ENCODE measurements around the gene XYLB.

The XYLB gene

DNA sequence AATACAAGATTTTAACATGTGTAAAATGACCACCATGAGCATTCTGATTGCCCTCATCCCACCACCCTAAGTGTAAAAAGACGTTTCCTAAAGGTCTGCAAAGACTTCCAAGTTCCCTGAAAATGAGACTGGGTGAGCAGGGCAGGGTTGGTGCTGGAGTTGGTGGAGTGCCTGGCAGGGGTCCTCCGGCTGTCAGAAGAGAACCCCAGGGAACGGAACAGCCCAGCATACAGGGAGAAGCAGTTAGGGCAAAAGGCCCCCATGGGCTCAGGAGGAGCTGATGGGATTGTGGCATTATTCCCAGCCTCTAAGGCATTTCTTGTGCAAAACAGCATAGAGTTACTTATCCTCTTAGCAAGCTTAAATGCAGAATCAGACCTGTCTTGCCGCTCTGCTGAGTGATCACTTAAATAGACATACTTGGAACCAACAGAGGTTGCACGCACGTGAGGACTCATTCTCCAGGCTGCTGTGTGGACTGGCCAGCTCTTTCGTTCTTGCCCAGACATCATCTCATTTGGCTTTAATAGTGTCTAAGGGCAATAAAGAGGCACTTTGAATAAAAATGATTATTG, 36.0 kb downstream of the XYLB start:
- Histone ChIP-seq H2BK15ac (ENCODE audit: low read length) (no peak overlapping the region), H4K91ac (ENCODE audit: low read depth, low read length, poor library complexity) (no peak overlapping the region), H3K18ac (ENCODE audit: low read length) (no peak overlapping the region), H3K79me1 (ENCODE audit: low read depth, low read length) (no peaks in the 10 kb centered on the region), H2BK12ac (ENCODE audit: low read length) (no peak overlapping the region), H3K14ac (ENCODE audit: low read length) (no peak overlapping the region), H2BK5ac (ENCODE audit: low read length) (no peak overlapping the region), H3K9me3 (replicated peaks in 1 of 2; ENCODE audit: control insufficient read depth in 2 of 2, insufficient read depth in 1 of 2, low read depth in 1 of 2, low read length in 2 of 2) (peaks cover 7 to 13% of the 10 kb centered on the region in 2 donors), H3K27ac (replicated peaks; ENCODE audit: low read length) (no peak overlapping the region), H3K4me1 (ENCODE audit: control insufficient read depth in 2 of 2, insufficient read depth in 1 of 2, low read depth in 1 of 2, low read length in 2 of 2) (no peaks in the 10 kb centered on the region), H3K27me3 (ENCODE audit: control insufficient read depth in 3 of 3, insufficient read depth in 3 of 3, low read depth in 1 of 3, low read length in 3 of 3) (no peaks in the 10 kb centered on the region), H3K36me3 (replicated peaks in 1 of 2; ENCODE audit: control insufficient read depth in 2 of 2, insufficient read depth in 2 of 2, low read length in 2 of 2) (peaks cover 9 to 49% of the 10 kb centered on the region in 2 donors), H3K9ac (ENCODE audit: low read depth, low read length, poor library complexity) (no peak overlapping the region), H3K4me2 (ENCODE audit: insufficient read depth, low read length, poor library complexity, severe bottlenecking) (no peak overlapping the region), H3K4me3 (ENCODE audit: low read length in 2 of 2) (no peak overlapping the region), H2BK120ac (ENCODE audit: low read depth, low read length) (no peak overlapping the region), H2AFZ (ENCODE audit: low read length) (no peak overlapping the region), H2AK5ac (ENCODE audit: low read depth, low read length) (no peak overlapping the region), H4K8ac (ENCODE audit: low read depth, low read length) (no peak overlapping the region), H3K23ac (ENCODE audit: low read depth, low read length, poor library complexity) (no peak overlapping the region), H3K4ac (ENCODE audit: low read length) (no peak overlapping the region)
- no CpG with 5 or more reads among the region's 7 CpGs for WGBS, 2 donors (ENCODE audit: extremely low coverage in 2 of 2, insufficient read length in 2 of 2, insufficient replicate concordance in 1 of 2)
- no peak for DNase-seq (ENCODE audit: low spot score)

GRCh38 chr3:38383156-38383875, 36.7 kb downstream of the XYLB start:
- Histone ChIP-seq H2BK12ac (ENCODE audit: low read length) (no peak overlapping the region), H3K23ac (ENCODE audit: low read depth, low read length, poor library complexity) (no peak overlapping the region), H3K27me3 (ENCODE audit: control insufficient read depth in 3 of 3, insufficient read depth in 3 of 3, low read depth in 1 of 3, low read length in 3 of 3) (no peaks in the 10 kb centered on the region), H3K18ac (ENCODE audit: low read length) (no peak overlapping the region), H3K4me3 (ENCODE audit: low read length in 2 of 2) (no peak overlapping the region), H3K4me2 (ENCODE audit: insufficient read depth, low read length, poor library complexity, severe bottlenecking) (no peak overlapping the region), H3K36me3 (replicated peaks in 1 of 2; ENCODE audit: control insufficient read depth in 2 of 2, insufficient read depth in 2 of 2, low read length in 2 of 2) (peaks cover 8 to 42% of the 10 kb centered on the region in 2 donors), H3K4ac (ENCODE audit: low read length) (no peak overlapping the region), H3K9ac (ENCODE audit: low read depth, low read length, poor library complexity) (no peak overlapping the region), H4K91ac (ENCODE audit: low read depth, low read length, poor library complexity) (no peak overlapping the region), H3K9me3 (replicated peaks in 1 of 2; ENCODE audit: control insufficient read depth in 2 of 2, insufficient read depth in 1 of 2, low read depth in 1 of 2, low read length in 2 of 2) (peaks cover 7 to 16% of the 10 kb centered on the region in 2 donors), H2BK15ac (ENCODE audit: low read length) (no peak overlapping the region), H3K14ac (ENCODE audit: low read length) (no peak overlapping the region), H2AFZ (ENCODE audit: low read length) (no peak overlapping the region), H3K79me1 (ENCODE audit: low read depth, low read length) (no peaks in the 10 kb centered on the region), H3K4me1 (ENCODE audit: control insufficient read depth in 2 of 2, insufficient read depth in 1 of 2, low read depth in 1 of 2, low read length in 2 of 2) (no peaks in the 10 kb centered on the region), H4K8ac (ENCODE audit: low read depth, low read length) (no peak overlapping the region), H3K27ac (replicated peaks; ENCODE audit: low read length) (no peak overlapping the region), H2BK5ac (ENCODE audit: low read length) (no peak overlapping the region), H2BK120ac (ENCODE audit: low read depth, low read length) (no peak overlapping the region), H2AK5ac (ENCODE audit: low read depth, low read length) (no peak overlapping the region)
- no CpG with 5 or more reads among the region's 8 CpGs for WGBS, 2 donors (ENCODE audit: extremely low coverage in 2 of 2, insufficient read length in 2 of 2, insufficient replicate concordance in 1 of 2)
- DNase-seq (ENCODE audit: low spot score) = no peak

DNA sequence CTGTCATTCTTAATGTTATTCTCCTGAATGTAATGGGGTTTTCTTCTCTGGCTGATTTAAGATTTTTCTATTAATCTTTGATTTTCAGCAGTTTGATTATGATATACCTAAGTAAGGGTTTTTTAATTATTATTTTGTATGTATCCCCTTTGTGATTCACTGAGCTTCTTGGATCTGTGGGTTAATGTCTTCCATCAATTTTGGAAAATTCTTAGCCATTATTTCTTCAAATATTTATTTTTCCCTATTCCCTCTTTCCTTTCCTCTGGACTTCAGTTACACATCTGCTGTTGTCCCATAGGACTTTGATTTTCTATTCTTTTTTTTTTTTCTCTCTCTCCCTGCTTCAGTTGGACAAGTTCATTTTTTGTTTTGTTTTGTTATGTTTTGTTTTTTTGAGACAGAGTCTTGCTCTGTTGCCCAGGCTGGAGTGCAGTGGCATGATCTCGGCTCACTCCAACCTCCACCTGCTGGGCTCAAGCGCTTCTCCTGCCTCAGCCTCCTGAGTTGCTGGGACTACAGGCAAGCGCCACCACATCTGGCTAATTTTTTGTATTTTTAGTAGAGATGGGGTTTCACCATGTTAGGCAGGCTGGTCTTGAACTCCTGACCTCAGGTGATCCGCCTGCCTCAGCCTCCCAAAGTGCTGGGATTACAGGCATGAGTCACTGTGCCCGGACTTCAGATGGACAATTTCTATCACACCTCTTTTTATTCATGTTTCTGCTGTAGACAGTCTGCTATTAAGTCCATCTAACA, 40.6 kb downstream of the XYLB start:
- Histone ChIP-seq H2BK12ac (ENCODE audit: low read length) (no peak overlapping the region), H3K4me2 (ENCODE audit: insufficient read depth, low read length, poor library complexity, severe bottlenecking) (no peak overlapping the region), H3K9me3 (replicated peaks in 1 of 2; ENCODE audit: control insufficient read depth in 2 of 2, insufficient read depth in 1 of 2, low read depth in 1 of 2, low read length in 2 of 2) (peaks cover 7 to 16% of the 10 kb centered on the region in 2 donors), H2BK120ac (ENCODE audit: low read depth, low read length) (no peak overlapping the region), H3K4ac (ENCODE audit: low read length) (no peak overlapping the region), H3K9ac (ENCODE audit: low read depth, low read length, poor library complexity) (no peak overlapping the region), H4K91ac (ENCODE audit: low read depth, low read length, poor library complexity) (no peak overlapping the region), H3K27ac (replicated peaks; ENCODE audit: low read length) (no peak overlapping the region), H3K79me1 (ENCODE audit: low read depth, low read length) (no peaks in the 10 kb centered on the region), H2BK15ac (ENCODE audit: low read length) (no peak overlapping the region), H3K23ac (ENCODE audit: low read depth, low read length, poor library complexity) (no peak overlapping the region), H3K4me1 (ENCODE audit: control insufficient read depth in 2 of 2, insufficient read depth in 1 of 2, low read depth in 1 of 2, low read length in 2 of 2) (no peaks in the 10 kb centered on the region), H3K4me3 (ENCODE audit: low read length in 2 of 2) (no peak overlapping the region), H4K8ac (ENCODE audit: low read depth, low read length) (no peak overlapping the region), H3K36me3 (replicated peaks in 1 of 2; ENCODE audit: control insufficient read depth in 2 of 2, insufficient read depth in 2 of 2, low read length in 2 of 2) (peaks cover 4 to 24% of the 10 kb centered on the region in 2 donors), H3K27me3 (ENCODE audit: control insufficient read depth in 3 of 3, insufficient read depth in 3 of 3, low read depth in 1 of 3, low read length in 3 of 3) (no peaks in the 10 kb centered on the region), H2AFZ (ENCODE audit: low read length) (no peak overlapping the region), H2BK5ac (ENCODE audit: low read length) (no peak overlapping the region), H3K14ac (ENCODE audit: low read length) (no peak overlapping the region), H3K18ac (ENCODE audit: low read length) (no peak overlapping the region), H2AK5ac (ENCODE audit: low read depth, low read length) (no peak overlapping the region)
- no CpG with 5 or more reads among the region's 5 CpGs for WGBS, 2 donors (ENCODE audit: extremely low coverage in 2 of 2, insufficient read length in 2 of 2, insufficient replicate concordance in 1 of 2)
- DNase-seq (ENCODE audit: low spot score) = no peak

GRCh38 chr3:38387862-38388261, 41.3 kb downstream of the XYLB start:
- Histone ChIP-seq H2BK15ac (ENCODE audit: low read length) (no peak overlapping the region), H3K18ac (ENCODE audit: low read length) (no peak overlapping the region), H2AFZ (ENCODE audit: low read length) (no peak overlapping the region), H3K79me1 (ENCODE audit: low read depth, low read length) (no peaks in the 10 kb centered on the region), H3K27ac (replicated peaks; ENCODE audit: low read length) (no peak overlapping the region), H2AK5ac (ENCODE audit: low read depth, low read length) (no peak overlapping the region), H3K27me3 (ENCODE audit: control insufficient read depth in 3 of 3, insufficient read depth in 3 of 3, low read depth in 1 of 3, low read length in 3 of 3) (no peaks in the 10 kb centered on the region), H3K4me1 (ENCODE audit: control insufficient read depth in 2 of 2, insufficient read depth in 1 of 2, low read depth in 1 of 2, low read length in 2 of 2) (no peaks in the 10 kb centered on the region), H3K9me3 (replicated peaks in 1 of 2; ENCODE audit: control insufficient read depth in 2 of 2, insufficient read depth in 1 of 2, low read depth in 1 of 2, low read length in 2 of 2) (peaks cover 3 to 16% of the 10 kb centered on the region in 2 donors), H2BK5ac (ENCODE audit: low read length) (no peak overlapping the region), H3K23ac (ENCODE audit: low read depth, low read length, poor library complexity) (no peak overlapping the region), H3K36me3 (replicated peaks in 1 of 2; ENCODE audit: control insufficient read depth in 2 of 2, insufficient read depth in 2 of 2, low read length in 2 of 2) (peaks cover 2 to 24% of the 10 kb centered on the region in 2 donors), H4K91ac (ENCODE audit: low read depth, low read length, poor library complexity) (no peak overlapping the region), H3K14ac (ENCODE audit: low read length) (no peak overlapping the region), H3K4me3 (ENCODE audit: low read length in 2 of 2) (no peak overlapping the region), H2BK120ac (ENCODE audit: low read depth, low read length) (no peak overlapping the region), H3K9ac (ENCODE audit: low read depth, low read length, poor library complexity) (no peak overlapping the region), H2BK12ac (ENCODE audit: low read length) (no peak overlapping the region), H4K8ac (ENCODE audit: low read depth, low read length) (no peak overlapping the region), H3K4ac (ENCODE audit: low read length) (no peak overlapping the region), H3K4me2 (ENCODE audit: insufficient read depth, low read length, poor library complexity, severe bottlenecking) (no peak overlapping the region)
- WGBS, 2 donors (ENCODE audit: extremely low coverage in 2 of 2, insufficient read length in 2 of 2, insufficient replicate concordance in 1 of 2) = no CpG with 5 or more reads among the region's 5 CpGs
- no peak for DNase-seq (ENCODE audit: low spot score)
